Activated naive CD4-positive, alpha-beta T cell (primary cell): ENCODE measurements around the gene CDC73.
"Not testable (repeated sequence)": the region's sequence is repeated elsewhere in the genome, so short reads cannot be mapped to it uniquely, and the experiment has no call there.

Experiments
- DNase-seq, 4 experiments: peaks; one replicate each; lab custom pipeline; 2025; lab: John Stamatoyannopoulos, UW

Gene CDC73

DNA sequence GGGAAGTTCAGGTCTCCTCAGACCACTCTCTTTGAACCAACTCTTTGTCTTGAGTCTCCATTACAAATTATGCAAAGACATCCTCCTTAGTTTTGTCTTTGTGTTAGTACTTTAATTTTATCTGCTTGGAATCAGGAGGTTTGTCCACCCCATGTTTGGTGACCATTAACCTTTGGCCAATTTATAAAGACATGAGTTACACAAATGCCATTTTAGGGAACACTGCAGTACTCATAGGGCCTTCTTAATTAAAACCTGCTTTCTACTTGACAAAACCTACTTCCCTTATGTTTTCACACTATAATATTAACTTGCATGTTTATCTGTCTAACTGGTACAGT lies 7.9 kb upstream of the CDC73 start:
- no peak for DNase-seq

DNA sequence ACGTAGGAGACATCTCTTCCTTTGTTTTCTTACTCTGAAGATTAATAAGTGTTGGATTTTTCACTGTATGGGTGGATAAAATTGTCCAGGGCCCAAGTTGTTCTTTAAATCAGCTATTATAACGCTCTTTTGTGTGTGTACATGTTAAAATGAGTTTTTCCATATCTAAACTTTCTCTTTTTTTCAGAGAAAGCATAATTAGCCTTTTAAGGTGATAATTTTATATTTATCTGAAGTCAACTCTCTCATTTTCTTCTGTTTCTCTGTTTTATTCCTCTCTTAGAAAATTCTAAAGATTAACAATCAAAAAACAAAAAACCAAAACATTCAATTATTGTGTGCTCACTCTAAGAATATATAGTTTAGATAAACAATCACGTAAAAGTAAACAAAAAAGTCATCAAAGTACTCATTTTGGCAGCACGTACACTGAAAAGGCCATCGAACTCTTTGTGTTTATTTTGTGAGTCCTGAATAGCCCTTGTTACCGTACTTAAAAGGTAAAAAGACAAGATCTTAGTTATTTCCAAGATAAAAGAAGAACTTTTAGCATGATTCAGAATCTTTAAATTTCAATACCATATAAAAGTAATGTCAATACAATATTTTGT lies 7.2 kb upstream of the CDC73 start:
- DNase-seq, result no peak

DNA sequence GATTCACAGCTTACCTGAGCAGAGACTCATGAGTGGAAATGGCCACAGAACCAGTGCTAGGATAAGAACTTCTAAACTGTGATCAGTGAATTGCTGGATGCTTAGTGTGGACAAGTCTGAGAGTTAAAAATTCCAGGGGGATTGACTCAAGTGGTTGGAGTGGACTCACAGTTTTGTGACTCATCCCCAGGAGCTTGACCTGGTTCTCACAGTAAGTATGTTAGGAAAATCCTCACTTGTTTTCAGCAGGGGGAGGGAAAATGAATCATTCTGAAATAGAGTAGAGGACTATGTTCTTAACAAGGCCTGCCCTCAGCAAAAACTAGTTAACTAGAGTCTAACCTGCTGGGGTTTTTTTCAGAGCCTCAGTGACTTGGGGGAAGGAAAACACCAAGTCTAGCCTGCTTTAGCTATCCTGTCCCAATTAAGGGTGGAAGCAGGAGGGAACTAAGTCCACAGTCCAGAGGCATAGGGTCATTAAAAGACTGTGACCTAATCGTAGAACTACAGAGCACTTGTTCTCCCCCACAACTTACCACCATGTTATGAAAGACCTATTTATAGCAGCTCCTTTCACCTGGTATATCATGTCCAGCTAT lies 6.1 kb upstream of the CDC73 start:
- no peak for DNase-seq

DNA sequence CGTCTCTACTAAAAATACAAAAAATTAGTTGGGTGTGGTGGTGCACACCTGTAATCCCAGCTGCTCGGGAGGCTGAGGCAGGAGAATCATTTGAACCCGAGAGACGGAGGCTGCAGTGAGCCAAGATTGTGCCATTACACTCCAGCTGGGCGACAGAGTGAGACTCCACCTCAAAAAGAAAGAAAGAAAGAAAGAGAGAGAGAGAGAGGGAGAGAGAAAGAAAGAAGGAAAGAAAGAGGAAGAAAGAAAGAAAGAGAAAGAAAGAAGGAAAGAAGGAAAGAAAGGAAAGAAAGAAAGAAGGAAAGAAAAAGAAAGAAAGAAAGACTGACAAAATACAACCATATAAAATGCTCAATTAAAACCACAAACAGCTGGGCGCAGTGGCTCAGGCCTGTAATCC lies 4.7 kb upstream of the CDC73 start:
- not testable (repeated sequence) for DNase-seq

DNA sequence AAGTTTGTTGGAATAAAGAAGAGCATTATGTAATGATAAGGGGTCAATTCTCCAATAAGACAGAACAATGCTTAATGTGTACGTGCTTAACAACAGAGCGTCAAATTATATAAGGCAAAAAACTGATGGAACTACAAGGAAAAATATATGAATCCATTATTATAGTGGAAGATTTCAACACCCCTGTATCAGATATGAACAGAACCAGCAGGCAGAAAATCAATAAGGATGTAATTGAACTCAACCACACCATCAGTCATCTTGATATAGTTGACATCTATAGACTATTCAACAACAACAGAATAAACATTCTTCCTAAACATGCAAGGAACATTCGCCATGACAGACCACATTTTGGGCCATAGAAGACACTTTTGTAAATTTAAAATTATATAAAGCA lies 3.6 kb upstream of the CDC73 start:
- DNase-seq, result no peak

DNA sequence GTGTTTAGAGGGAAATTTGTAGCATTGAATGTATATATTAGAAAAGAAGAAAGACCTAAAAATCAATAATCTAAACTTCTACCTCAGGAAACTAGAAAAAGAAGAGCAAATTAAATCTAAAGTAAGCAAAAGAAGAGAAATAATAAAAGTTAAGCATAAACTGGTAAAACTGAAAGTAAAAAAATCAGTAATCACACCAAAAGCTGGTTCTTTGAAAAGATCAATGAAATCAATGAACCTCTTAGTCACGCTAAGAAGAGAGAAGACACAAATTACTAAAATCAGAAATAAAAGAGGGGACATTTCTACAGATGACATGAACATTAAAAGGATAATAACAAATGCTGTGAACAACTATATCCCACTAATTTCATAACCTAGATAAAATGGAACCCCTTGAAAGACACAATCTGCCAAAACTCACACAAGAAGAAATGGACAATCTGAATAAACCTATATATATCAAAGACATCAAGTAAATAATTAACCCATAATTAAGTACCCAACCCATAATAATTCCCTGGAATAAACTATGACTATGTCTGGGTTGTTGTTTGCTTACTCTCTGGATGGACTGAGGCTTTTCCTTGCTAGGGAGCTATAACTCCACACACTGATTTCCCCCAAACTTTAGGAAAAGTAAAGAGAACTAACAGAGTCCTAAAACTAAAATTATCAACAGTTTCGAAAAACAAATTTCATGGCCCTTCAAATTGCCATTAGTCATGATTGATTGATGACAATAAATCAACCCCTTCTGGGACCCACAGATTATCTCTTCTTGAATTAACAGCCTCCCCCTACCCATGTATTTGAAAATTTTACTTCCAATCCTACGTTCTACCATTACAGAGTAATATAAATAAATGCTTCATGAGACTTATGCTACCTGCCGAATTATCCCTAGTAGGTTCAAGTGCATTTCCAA lies 2.8 kb upstream of the CDC73 start:
- no peak for DNase-seq

DNA sequence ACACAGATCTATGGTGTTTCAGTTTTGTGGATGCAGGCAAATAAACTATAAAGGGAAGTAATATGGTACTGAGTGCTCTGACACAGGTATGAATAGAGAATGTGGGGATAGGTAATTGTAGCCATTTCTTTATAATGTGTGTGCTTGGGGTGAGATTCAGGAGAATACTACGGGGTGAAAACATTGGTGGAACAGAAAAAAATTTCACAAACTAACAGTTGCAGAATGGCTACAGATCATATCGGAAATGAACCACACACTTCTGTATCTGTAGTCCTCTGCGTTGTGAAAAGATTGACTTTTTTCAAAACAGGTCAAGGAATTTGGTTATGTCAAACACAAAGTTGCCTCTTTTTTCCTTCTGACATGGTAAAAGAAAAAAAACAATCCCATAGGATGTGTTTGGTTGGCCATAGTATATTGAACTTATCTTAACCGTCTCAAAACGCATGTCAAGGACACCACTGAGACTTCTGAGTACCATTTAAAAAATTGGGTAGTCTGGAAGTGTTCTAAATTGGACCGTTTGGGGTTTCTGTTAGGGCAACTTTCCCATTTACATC lies 1.1 kb upstream of the CDC73 start:
- DNase-seq, result no peak

DNA sequence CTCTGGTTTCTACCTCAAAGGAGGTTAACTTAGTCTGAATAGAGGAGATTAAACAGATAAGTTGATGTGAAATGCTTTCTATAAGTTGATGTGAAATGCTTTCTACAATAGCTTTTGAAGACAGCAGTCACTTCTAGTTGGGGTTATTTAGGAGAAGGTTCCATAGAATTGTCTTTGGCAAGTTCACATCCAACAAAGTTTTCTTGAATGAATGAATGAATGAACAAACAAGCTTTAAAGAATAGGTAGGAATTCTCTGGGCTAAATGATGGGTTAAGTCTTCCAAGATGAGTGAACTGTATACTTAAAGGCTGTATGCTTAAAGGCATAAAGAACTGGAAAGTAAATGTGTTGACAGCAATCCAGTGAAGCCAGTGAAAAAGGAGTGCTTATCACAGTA lies 1.9 kb downstream of the CDC73 start:
- no peak for DNase-seq

DNA sequence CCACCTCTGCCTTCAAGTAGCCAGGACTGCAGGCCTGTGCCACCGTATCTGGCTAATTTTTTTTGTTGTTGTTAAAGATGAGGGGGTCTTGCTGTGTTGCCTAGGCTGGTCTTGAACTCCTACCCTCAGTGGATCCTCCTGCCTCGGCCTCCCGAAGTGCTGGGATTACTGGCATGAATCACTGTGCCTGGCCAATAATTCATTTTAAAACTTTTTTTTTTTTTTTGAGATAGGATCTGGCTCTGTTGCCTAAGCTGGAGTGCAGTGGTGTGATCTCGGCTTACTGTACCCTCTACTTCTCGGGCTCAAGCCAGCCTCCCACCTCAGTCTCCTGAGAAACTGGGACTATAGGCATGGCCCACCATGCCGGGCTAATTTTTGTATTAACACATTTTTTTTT lies 3.5 kb downstream of the CDC73 start:
- DNase-seq, result no peak

DNA sequence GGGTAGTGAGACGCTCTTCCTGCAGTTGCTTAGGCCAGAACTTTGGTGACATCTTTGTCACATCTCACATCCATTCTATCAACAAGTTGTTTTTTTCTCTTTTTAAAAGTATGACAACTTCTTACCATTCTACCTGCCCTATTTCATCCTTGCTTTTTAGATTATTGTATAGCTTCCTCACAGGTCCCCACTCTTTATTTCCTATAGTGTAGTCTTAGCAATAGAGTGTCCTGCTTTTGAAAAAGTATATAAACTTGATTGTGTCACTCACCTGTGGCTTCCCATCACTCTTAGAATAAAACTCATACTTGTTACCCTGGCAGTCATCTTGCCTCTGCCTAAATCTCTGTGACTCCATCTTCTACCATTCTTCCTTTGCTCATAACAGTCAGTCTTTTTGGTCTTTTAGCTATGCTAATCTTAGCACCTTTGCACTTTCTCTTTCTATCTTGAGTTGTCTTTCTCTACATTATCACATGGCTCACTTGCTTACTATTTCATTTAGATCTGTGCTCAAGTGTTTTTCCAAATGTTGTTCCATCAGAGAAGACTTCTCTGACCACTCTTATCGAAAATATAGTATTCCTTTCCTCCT lies 9.5 kb downstream of the CDC73 start:
- DNase-seq, result no peak

DNA sequence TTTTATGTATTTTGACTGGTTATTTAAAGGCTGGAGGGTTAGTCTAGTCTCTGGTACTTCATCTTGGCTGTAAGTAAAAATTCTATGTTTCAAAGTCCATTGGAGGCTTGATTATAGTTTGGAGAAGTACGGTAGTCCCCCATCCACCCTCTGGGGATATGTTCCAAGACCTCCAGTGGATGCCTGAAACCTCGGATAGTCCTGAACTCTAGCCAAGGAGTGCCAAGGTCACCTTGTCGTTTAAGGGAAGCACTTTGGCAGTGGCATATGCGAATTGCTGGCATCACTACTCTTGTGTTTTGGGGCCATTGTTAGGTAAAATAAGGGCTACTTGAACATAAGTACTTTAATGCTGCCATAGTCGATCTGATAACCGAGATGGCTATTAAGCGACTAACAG lies 18.4 kb downstream of the CDC73 start:
- DNase-seq, result no peak

DNA sequence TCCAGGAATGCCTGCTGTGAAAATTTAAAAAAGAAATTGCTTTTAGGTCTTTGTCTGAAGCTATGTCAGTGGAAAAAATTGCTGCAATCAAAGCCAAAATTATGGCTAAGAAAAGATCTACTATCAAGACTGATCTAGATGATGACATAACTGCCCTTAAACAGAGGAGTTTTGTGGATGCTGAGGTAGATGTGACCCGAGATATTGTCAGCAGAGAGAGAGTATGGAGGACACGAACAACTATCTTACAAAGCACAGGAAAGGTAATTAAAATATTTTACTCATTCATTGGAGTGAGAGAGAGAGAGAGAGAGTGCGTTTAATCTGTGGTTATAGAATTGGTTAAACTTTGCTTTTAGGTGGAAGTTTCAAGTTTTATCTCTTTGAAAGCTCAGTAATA lies 20.0 kb downstream of the CDC73 start:
- DNase-seq, result no peak

DNA sequence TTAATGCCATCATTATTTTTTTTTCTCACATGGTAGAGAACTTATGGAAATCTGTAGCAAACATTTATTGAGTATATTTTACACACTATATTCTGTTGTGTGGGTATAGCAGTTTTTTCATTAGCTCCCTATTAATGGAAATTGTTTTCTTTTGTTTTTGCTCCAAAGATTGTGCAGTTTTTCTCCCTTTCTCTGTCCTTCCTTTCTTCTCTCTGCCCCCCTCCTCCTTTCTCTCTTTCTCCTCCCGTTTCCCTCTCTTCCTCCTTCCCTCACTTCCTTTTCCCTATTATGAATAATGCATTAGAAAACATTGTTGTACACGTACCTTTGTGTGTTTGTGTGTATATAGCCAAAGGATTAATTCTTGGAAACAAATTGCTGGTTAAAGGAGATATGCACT lies 20.6 kb downstream of the CDC73 start:
- no peak for DNase-seq

DNA sequence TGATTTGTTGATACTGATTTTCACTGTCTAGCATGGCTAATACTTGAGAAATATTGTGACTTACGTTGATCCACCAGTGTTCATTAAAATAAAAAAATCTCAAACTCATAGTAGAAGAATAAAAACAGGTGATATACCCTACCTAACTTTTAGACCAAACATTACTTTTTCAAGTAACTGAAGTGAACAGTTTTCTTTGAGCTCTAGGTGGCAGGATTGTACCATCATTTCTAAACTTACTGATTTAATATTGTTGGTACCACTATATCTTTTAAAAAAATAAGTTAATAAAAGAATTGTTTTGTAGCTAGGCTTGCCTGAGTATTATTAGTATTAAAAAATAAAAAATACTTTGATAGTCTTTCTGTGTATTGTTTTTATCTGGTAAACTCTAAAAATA lies 21.5 kb downstream of the CDC73 start:
- DNase-seq, result no peak

DNA sequence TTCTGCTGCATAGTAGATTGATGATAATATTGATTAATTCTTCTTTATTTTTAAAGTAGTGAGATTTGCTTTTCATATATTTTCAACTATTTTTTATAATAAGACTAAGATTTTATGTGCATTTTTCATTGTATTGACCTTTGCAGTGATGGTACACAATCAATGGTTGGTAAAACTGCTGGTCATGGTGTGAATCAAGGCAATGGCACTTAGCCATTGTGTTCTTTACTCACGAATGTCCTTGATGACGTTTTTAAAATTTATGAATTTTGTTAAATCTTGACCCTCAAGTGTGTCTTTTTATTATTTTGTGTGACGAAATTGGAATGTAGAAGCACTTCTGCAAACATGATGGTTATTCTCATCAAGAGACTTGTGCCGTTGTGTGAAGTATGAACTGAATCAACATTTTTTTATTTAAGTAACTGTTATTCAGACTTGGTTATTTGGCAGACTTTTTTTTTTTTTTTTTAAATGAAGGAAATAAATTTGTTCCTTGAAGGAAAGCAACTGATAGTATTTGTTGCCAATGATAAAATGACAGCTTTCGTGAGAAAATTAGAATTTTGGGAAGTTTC lies 22.6 kb downstream of the CDC73 start:
- DNase-seq, result no peak

DNA sequence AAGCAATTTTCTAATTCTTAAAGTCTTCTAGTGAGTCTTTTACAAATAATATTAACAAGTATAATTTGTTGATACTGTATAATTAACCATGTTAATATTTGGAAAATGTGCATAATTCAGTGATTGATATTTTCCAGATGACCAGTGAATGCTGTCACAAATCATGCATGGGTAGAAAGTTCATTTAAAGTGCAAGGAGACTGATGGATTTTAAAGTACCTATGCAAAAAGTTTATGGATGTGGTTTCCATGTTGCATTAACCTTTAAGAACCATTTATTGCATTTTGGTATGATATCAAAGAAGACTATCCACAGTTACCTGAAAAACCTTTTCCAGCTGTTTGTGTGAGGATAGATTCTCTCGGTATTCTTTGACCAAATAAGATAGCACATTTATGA lies 23.2 kb downstream of the CDC73 start:
- no peak for DNase-seq

DNA sequence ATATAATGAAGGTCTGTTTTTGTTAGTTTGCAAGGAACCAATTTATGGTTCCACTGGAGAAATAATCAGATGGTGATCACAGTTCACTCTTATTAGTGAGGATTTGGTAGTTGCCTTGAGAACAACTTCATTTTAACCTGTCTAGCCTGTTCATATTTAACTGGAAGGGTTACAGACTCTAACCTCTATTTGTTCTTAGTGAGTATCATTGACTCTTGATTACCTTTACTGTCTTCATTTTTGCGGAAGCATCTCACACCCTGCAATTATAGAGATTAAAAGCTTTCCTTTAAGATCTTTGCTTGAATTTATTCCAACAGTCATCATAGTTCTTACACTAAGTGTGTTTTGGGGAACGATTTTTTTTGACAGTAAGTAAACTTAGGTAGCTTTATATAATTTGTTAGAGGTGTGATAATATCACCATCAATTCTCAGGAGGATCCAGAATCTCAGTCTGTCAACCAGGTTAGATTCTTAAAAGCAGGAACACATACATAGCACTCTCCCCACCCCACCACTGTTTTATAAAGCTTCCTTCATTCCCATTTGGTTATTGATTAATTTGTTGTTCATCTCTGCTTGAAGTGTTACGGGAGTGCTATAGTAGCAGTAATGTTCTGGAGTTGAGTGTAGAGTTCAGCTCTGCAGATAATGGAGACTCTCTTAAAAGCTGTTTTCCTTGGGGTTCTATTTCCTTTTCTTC lies 34.4 kb downstream of the CDC73 start:
- no peak for DNase-seq

DNA sequence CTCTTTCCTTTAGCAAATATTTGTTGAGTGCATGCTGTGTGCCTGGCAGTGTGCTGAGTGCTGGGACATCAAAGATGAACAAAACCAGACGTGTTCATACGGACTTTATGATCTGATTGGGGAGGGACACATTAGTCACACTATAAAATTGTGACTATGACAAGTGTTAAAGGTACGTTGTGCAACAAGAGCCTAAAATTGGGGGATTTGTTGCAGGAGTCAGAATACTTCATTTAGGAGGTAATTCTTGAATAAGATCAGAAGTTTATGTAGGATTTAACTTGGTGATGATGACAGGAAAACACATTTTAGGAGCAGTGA lies 35.0 kb downstream of the CDC73 start:
- DNase-seq, result no peak

DNA sequence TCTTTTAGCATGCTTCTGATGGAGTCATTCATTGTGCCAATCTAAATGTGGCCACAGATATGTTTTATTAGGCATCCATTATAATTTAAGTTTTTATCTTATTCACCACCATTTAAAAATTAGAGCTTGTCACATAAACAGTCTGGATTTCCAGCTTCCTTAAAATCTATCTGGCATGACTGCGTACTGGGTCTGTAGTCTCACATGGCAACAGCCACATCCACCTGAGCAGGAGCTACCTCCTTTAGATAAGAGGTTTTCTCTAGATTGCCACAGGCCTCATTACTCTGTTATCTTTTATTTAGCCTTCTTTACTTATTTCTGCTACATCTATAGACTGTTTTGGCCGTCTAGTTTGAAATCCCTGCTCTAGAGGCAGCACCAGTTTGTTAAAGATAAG lies 35.5 kb downstream of the CDC73 start:
- DNase-seq, result no peak

DNA sequence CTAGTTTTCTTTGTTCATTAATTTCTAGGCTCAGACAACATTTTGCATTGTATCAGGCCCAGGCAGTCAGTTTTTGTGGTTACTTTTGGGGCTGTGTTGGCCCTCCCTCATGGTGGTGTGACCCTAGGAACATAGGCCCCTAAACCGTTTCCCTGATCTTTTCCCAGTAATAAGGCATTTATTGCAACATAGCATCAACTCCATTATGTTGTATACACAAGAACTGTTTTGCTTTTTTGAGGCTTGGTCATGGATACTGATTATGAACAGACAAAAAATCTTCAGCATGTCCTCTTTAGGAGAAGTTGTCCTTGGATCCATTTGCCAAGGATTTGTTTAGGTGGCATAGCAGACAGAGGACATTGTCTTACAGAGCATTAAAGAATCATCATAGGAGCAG lies 54.3 kb downstream of the CDC73 start:
- DNase-seq, result no peak

DNA sequence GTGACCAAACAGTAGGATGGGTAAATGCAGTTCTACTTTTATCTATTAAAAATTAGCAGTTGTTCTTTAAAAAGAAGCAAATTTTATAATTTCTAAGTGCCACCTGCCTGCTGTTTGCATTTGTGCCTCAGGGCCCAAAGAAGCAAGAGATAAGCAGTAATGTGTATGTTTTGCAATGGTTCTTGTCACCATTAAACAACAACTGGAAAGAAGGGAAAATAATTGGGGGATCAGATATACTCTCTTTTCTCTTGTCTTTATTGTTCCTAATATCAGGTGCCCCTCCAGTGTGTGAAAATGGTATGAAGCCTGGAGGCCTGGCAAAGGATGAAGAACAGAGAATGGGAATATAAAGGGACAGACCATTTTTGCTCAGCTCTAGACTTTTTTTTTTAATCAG lies 55.0 kb downstream of the CDC73 start:
- no peak for DNase-seq

DNA sequence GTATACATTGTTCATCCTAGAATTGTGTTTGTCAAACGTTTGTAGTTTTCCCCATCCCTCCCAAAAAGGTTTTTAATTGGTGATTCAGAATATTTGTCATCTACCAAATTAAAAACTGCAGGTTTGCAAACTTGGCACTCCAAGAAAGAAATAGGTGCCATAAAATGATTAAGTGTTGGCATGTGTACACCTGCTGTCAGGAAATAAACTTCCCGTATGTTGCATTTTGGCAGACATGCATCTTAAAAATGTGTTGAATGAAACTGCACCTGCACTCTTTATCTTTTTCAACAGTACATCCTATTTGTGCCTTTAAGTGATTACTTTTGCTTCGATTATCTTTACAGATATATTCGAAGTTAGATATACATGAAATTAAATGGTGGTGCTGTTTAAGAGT lies 57.3 kb downstream of the CDC73 start:
- DNase-seq, result no peak
